HepG2 (cell line): Measurements from ENCODE around the gene ZDHHC14. TPM values are rescaled to one million over a fixed set of nuclear protein-coding genes. Genes with fewer than 3 reads are reported as not detected.

Experiments
- AGO1 ChIP-seq: fragments of 200-400 bp; formaldehyde crosslinking; IDR thresholded peaks from 2 replicates; pipeline ENCODE4 v1.6.1; 2017; ENCODE audit warnings: mild to moderate bottlenecking, low read depth, low read length, moderate library complexity; ENCODE audit not compliant: poor library complexity, severe bottlenecking
- ARID5B ChIP-seq: IDR thresholded peaks from 2 replicates; pipeline ENCODE4 v1.4.0; 2020; ENCODE audit warnings: mild to moderate bottlenecking, missing genetic modification reagents
- BHLHE40 ChIP-seq: IDR thresholded peaks from 2 replicates; pipeline ENCODE4 v1.6.1; 2011; ENCODE audit warnings: low read length, improper control_type of control experiment
- CHCHD3 ChIP-seq: sonication (generic); formaldehyde crosslinking; IDR thresholded peaks from 2 replicates; pipeline ENCODE4 v1.8.0; 2022; ENCODE audit warnings: mild to moderate bottlenecking, missing genetic modification reagents, moderate library complexity
- FOXC1 ChIP-seq: sonication (generic); formaldehyde crosslinking; IDR thresholded peaks from 2 replicates; pipeline ENCODE4 v1.8.0; 2022; ENCODE audit warnings: mild to moderate bottlenecking, missing genetic modification reagents, borderline replicate concordance
- KDM6A ChIP-seq: IDR thresholded peaks from 2 replicates; pipeline ENCODE4 v1.6.1; 2016; ENCODE audit warnings: low read depth
- MBNL3 ChIP-seq: fragments of 250-450 bp; sonication (Bioruptor Pico); conservative IDR thresholded peaks from 2 replicates; pipeline ENCODE4 v1.8.0; 2022; ENCODE audit warnings: mild to moderate bottlenecking, inconsistent platforms
- MED1 ChIP-seq: sonication (generic); formaldehyde crosslinking; IDR thresholded peaks from 2 replicates; pipeline ENCODE4 v1.4.0; 2020; ENCODE audit warnings: missing genetic modification reagents
- MTF2 ChIP-seq: sonication (generic); formaldehyde crosslinking; IDR thresholded peaks from 2 replicates; pipeline ENCODE4 v1.5.0; 2020; ENCODE audit warnings: missing genetic modification reagents, borderline replicate concordance
- NFIC ChIP-seq: IDR thresholded peaks from 2 replicates; pipeline ENCODE4 v1.6.1; 2012; ENCODE audit warnings: mild to moderate bottlenecking, low read length, inconsistent platforms
- NFYC ChIP-seq: IDR thresholded peaks from 2 replicates; pipeline ENCODE4 v1.6.1; 2016; ENCODE audit warnings: missing genetic modification reagents, missing compliant biosample characterization
- PITX1 ChIP-seq: sonication (generic); formaldehyde crosslinking; IDR thresholded peaks from 2 replicates; pipeline ENCODE4 v1.5.1; 2020; ENCODE audit warnings: mild to moderate bottlenecking, missing genetic modification reagents
- SRSF4 ChIP-seq: fragments of 200-400 bp; formaldehyde crosslinking; IDR thresholded peaks from one replicate; pipeline ENCODE4 v1.6.1; 2018; ENCODE audit warnings: mild to moderate bottlenecking, low read depth, low read length, moderate library complexity; ENCODE audit not compliant: poor library complexity, severe bottlenecking
- ZGPAT ChIP-seq: IDR thresholded peaks from 2 replicates; pipeline ENCODE4 v1.6.1; 2016; ENCODE audit warnings: mild to moderate bottlenecking
- ZMAT3 ChIP-seq: sonication (generic); formaldehyde crosslinking; conservative IDR thresholded peaks from 2 replicates; pipeline ENCODE4 v1.7.0; 2021; ENCODE audit warnings: missing genetic modification reagents
- ZNF547 ChIP-seq: sonication (generic); formaldehyde crosslinking; IDR thresholded peaks from 2 replicates; pipeline ENCODE4 v1.5.1; 2020; ENCODE audit warnings: mild to moderate bottlenecking, missing genetic modification reagents
- polyA plus RNA-seq, 8 experiments: library from polyadenylated mRNA; depleted of rRNA in 3 of 8; stranded (reverse) in 7 of 8; unstranded in 1 of 8; fragments of >200 nt; fragmentation: Illumina TruSeq in 4 of 8; extraction: Trizol in 4 of 8; gene quantifications; 2 replicates each; pipeline versions ENCODE4 v1.2.1 to v1.2.3, GENCODE V29; 2011 to 2016; ENCODE audit warnings: low read depth in 4 of 8, missing spikeins in 1 of 8, mixed read lengths in 1 of 8; ENCODE audit not compliant: insufficient read depth in 1 of 8
- total RNA-seq, 5 experiments: library from RNA; depleted of rRNA; stranded (reverse); fragments of >200 nt; fragmentation: Illumina TruSeq; extraction: Trizol; gene quantifications; 2 replicates each; pipeline ENCODE4 v1.2.3, GENCODE V29; 2016; ENCODE audit warnings: low read depth in 1 of 5
- TF ChIP-seq, protein P1 (sequence below): sonication (generic); formaldehyde crosslinking; IDR thresholded peaks from 2 replicates; pipeline ENCODE4 v1.5.1; 2020; ENCODE audit warnings: mild to moderate bottlenecking, moderate library complexity, missing genetic modification reagents
- TF ChIP-seq, protein P2 (sequence below): sonication (generic); formaldehyde crosslinking; IDR thresholded peaks from 2 replicates; pipeline ENCODE4 v1.8.0; 2022; ENCODE audit warnings: mild to moderate bottlenecking, missing genetic modification reagents, moderate library complexity
- TF ChIP-seq, protein P3 (sequence below): sonication (generic); formaldehyde crosslinking; IDR thresholded peaks from 2 replicates; pipeline ENCODE4 v1.8.0; 2022; ENCODE audit warnings: mild to moderate bottlenecking, missing genetic modification reagents; ENCODE audit not compliant: insufficient replicate concordance

Gene ZDHHC14
- total and polyA plus RNA-seq, 2 of the 13 experiments (the other 11 are each of a cell fraction or from before 2014, with no cell fraction given), result 3.7 to 9.5 TPM

- no peak; the same call in 1 of the 2 replicates for TF ChIP-seq ZGPAT (CRISPR knock-in tag)
- no peak for TF ChIP-seq MTF2 (CRISPR knock-in tag)
- no peak for TF ChIP-seq MBNL3
- peak; percentile 66 for TF ChIP-seq MED1 (CRISPR knock-in tag)
- no peak for TF ChIP-seq NFIC
- TF ChIP-seq, protein P1, sequence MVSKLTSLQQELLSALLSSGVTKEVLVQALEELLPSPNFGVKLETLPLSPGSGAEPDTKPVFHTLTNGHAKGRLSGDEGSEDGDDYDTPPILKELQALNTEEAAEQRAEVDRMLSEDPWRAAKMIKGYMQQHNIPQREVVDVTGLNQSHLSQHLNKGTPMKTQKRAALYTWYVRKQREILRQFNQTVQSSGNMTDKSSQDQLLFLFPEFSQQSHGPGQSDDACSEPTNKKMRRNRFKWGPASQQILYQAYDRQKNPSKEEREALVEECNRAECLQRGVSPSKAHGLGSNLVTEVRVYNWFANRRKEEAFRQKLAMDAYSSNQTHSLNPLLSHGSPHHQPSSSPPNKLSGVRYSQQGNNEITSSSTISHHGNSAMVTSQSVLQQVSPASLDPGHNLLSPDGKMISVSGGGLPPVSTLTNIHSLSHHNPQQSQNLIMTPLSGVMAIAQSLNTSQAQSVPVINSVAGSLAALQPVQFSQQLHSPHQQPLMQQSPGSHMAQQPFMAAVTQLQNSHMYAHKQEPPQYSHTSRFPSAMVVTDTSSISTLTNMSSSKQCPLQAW, result no peak
- peak; percentile 49 for TF ChIP-seq BHLHE40
- TF ChIP-seq, protein P2, sequence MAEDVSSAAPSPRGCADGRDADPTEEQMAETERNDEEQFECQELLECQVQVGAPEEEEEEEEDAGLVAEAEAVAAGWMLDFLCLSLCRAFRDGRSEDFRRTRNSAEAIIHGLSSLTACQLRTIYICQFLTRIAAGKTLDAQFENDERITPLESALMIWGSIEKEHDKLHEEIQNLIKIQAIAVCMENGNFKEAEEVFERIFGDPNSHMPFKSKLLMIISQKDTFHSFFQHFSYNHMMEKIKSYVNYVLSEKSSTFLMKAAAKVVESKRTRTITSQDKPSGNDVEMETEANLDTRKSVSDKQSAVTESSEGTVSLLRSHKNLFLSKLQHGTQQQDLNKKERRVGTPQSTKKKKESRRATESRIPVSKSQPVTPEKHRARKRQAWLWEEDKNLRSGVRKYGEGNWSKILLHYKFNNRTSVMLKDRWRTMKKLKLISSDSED (CRISPR knock-in tag), result no peak
- TF ChIP-seq, protein P3, sequence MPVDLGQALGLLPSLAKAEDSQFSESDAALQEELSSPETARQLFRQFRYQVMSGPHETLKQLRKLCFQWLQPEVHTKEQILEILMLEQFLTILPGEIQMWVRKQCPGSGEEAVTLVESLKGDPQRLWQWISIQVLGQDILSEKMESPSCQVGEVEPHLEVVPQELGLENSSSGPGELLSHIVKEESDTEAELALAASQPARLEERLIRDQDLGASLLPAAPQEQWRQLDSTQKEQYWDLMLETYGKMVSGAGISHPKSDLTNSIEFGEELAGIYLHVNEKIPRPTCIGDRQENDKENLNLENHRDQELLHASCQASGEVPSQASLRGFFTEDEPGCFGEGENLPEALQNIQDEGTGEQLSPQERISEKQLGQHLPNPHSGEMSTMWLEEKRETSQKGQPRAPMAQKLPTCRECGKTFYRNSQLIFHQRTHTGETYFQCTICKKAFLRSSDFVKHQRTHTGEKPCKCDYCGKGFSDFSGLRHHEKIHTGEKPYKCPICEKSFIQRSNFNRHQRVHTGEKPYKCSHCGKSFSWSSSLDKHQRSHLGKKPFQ, result peak; percentile 38
- peak; percentile 77 for TF ChIP-seq ARID5B (CRISPR knock-in tag)
- no peak for TF ChIP-seq FOXC1 (CRISPR knock-in tag)
- no peak for TF ChIP-seq AGO1
- no peak for TF ChIP-seq KDM6A
- no peak for TF ChIP-seq SRSF4
- TF ChIP-seq PITX1 (CRISPR knock-in tag), result no peak
- TF ChIP-seq CHCHD3 (CRISPR knock-in tag), result no peak
- TF ChIP-seq NFYC (CRISPR knock-in tag), result no peak
- TF ChIP-seq ZNF547 (CRISPR knock-in tag), result no peak
- TF ChIP-seq ZMAT3 (CRISPR knock-in tag), result 0 out of 2 replicates have a peak, but pooled peaks have one; percentile 50
Measured at GRCh38 chr6:157514659-157515496, 133.9 kb downstream of the ZDHHC14 start (continued).
